Lower leg skin (tissue), 4 donors: ENCODE measurements around the gene ATP5F1D. TPM values are rescaled to one million over a fixed set of nuclear protein-coding genes. Genes with fewer than 3 reads are reported as not detected.
A peak's percentile ranks its signal among the peaks of the same experiment; 100 is the strongest.
"Not testable (repeated sequence)": the region's sequence is repeated elsewhere in the genome, so short reads cannot be mapped to it uniquely, and the experiment has no call there.

Experiments
- DNase-seq, 2 donors: peaks; one replicate each; pipeline ENCODE4 v3.0.0-alpha.2; 2019; ENCODE audit warnings: low spot score in 2 of 2
- H3K4me3 ChIP-seq: fragments of 200-600 bp; sonication (generic); 2 replicates; pipeline ENCODE4 v1.5.1; 2017; ENCODE audit warnings: mild to moderate bottlenecking, low read depth; ENCODE audit not compliant: poor library complexity, severe bottlenecking
- CTCF ChIP-seq, 3 donors: fragments of 450-650 bp; IDR thresholded peaks; one replicate each; pipeline ENCODE4 v1.5.1; 2016; ENCODE audit warnings: antibody characterized with exemption in 3 of 3, mild to moderate bottlenecking in 3 of 3, moderate library complexity in 2 of 3
- POLR2A ChIP-seq, 2 donors: fragments of 450-650 bp; IDR thresholded peaks; one replicate each; pipeline ENCODE4 v1.6.1; 2016 to 2017; ENCODE audit warnings: antibody characterized with exemption in 2 of 2, mild to moderate bottlenecking in 1 of 2, moderate library complexity in 1 of 2
- WGBS, 2 donors: methylation state at CpG; one replicate each; pipeline ENCODE4 v1.1.5; 2018; 5-methylcytosine and 5-hydroxymethylcytosine counted together
- intact Hi-C: fragments of 100-400 bp; cut with DNase I; formaldehyde crosslinking; loops from one replicate; pipeline ENCODE4 v1.15.0; 2023; ENCODE audit warnings: low total_unique reads
- total RNA-seq, 4 donors: library from RNA; depleted of rRNA; stranded (reverse); fragments of >200 nt; gene quantifications; one replicate each; pipeline ENCODE4 v1.1.0, GENCODE V29; 2016

The ATP5F1D gene
- total RNA-seq, 4 donors from 2014 or later, result 121 to 198 (median 146) TPM

GRCh38 chr19:1243768-1244692 lies 2.5 kb downstream of the ATP5F1D start:
- intact Hi-C loops, result loop anchor here (2.0 kb wide), 1 partner anchor 23 kb away; no protein-coding TSS in a partner anchor
- peak; percentile 85 to 97 for DNase-seq
- 45 to 58% methylated on average over 18 to 28 of the region's 33 CpGs for WGBS, 2 donors
- no peak overlapping the region for H3K4me3 ChIP-seq
- TF ChIP-seq POLR2A (IDR thresholded peaks at IDR 0.05), result no peak
- peak in 1 of 3 donors; percentile 86 for TF ChIP-seq CTCF (IDR thresholded peaks at IDR 0.05)

- no peak overlapping the region for H3K4me3 ChIP-seq
- peak; percentile 69 to 94 for DNase-seq
- intact Hi-C loops, result loop anchor here (2.0 kb wide), 1 partner anchor 22 kb away; no protein-coding TSS in a partner anchor
- TF ChIP-seq CTCF (IDR thresholded peaks at IDR 0.05) (no peak), POLR2A (IDR thresholded peaks at IDR 0.05) (no peak)
- WGBS, 2 donors, result 7 to 10% methylated on average over 11 to 22 of the region's 31 CpGs
These were observed 3.3 kb downstream of the ATP5F1D start for GRCh38 chr19:1244693-1245451.

GRCh38 chr19:1245494-1246264 lies 4.1 kb downstream of the ATP5F1D start:
- WGBS, 2 donors, result 44 to 52% methylated on average over 12 to 13 of the region's 26 CpGs
- intact Hi-C loops, result loop anchor here (2.0 kb wide), 1 partner anchor 21 kb away; no protein-coding TSS in a partner anchor
- no peak overlapping the region for H3K4me3 ChIP-seq
- TF ChIP-seq CTCF (IDR thresholded peaks at IDR 0.05) (no peak), POLR2A (IDR thresholded peaks at IDR 0.05) (no peak)
- peak in 1 of 2 donors; percentile 95 for DNase-seq

- H3K4me3 ChIP-seq, intact Hi-C loops: not testable (repeated sequence)
- 73% methylated on average over 27 of the region's 27 CpGs for WGBS, 2 donors
- DNase-seq, result peak in 1 of 2 donors; percentile 92
These were observed 4.9 kb downstream of the ATP5F1D start for GRCh38 chr19:1246265-1247087.

GRCh38 chr19:1247748-1248138 lies 6.2 kb downstream of the ATP5F1D start:
- TF ChIP-seq CTCF (IDR thresholded peaks at IDR 0.05) (no peak), POLR2A (IDR thresholded peaks at IDR 0.05) (no peak)
- no peak for DNase-seq
- intact Hi-C loops, result no loop called here
- H3K4me3 ChIP-seq, result no peak overlapping the region
- 76 to 88% methylated on average over 6 to 7 of the region's 8 CpGs for WGBS, 2 donors
